Pulmonary artery endothelial cell (primary cell): ENCODE results near the gene EIF3A. TPM values are rescaled to one million over a fixed set of nuclear protein-coding genes. Genes with fewer than 3 reads are reported as not detected.
"Not testable (repeated sequence)": the region's sequence is repeated elsewhere in the genome, so short reads cannot be mapped to it uniquely, and the experiment has no call there.

Experiments used
- DNase-seq: peaks from one replicate; pipeline ENCODE4 v3.0.0-alpha.2; 2011; ENCODE audit warnings: low read depth, low spot score
- total RNA-seq: library from RNA; depleted of rRNA; stranded (reverse); fragments of >200 nt; gene quantifications from 2 replicates; pipeline ENCODE4 v1.2.3, GENCODE V29; 2014

The EIF3A gene, protein sequence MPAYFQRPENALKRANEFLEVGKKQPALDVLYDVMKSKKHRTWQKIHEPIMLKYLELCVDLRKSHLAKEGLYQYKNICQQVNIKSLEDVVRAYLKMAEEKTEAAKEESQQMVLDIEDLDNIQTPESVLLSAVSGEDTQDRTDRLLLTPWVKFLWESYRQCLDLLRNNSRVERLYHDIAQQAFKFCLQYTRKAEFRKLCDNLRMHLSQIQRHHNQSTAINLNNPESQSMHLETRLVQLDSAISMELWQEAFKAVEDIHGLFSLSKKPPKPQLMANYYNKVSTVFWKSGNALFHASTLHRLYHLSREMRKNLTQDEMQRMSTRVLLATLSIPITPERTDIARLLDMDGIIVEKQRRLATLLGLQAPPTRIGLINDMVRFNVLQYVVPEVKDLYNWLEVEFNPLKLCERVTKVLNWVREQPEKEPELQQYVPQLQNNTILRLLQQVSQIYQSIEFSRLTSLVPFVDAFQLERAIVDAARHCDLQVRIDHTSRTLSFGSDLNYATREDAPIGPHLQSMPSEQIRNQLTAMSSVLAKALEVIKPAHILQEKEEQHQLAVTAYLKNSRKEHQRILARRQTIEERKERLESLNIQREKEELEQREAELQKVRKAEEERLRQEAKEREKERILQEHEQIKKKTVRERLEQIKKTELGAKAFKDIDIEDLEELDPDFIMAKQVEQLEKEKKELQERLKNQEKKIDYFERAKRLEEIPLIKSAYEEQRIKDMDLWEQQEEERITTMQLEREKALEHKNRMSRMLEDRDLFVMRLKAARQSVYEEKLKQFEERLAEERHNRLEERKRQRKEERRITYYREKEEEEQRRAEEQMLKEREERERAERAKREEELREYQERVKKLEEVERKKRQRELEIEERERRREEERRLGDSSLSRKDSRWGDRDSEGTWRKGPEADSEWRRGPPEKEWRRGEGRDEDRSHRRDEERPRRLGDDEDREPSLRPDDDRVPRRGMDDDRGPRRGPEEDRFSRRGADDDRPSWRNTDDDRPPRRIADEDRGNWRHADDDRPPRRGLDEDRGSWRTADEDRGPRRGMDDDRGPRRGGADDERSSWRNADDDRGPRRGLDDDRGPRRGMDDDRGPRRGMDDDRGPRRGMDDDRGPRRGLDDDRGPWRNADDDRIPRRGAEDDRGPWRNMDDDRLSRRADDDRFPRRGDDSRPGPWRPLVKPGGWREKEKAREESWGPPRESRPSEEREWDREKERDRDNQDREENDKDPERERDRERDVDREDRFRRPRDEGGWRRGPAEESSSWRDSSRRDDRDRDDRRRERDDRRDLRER (N-terminal part only)
- total RNA-seq, result 121 and 169 TPM in 2 replicates

DNA sequence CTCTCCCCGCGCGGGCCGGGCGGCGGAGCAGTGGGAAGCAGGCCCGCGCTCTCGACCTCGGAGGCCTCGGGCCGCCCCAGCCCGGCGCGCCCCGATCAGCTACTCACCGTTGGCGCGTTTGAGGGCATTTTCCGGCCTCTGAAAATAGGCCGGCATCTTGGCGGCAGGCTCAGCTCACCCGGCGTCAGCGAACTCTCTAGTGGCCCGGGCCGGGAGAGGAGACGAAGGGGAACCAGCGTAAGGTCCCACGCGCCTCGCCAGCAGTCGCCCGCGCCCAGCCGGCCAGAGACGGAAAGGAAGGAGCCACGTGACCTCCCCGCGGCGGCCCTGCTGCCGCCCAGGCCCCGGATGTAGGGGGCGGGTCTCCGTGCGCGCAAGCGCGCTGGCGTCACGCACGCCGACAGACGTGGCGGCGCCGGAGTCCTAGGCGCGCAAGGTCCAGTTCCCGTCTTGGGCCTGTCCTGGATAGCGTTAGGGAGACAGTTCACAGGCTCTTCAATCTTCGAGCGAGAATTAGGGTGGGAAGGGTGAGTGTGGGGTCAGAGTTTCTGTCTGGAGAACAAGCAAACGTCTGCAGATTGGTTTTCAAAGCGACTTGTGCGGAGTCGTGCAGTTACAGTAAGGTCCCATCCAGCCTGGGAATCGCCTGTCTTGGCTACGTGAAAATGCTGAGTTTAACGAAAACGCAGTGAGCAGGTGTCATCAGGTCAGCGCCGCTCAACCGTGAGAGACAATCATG is at the start of gene EIF3A:
EIF3A (minus strand) TSS at position 297 of the 739 bp plus-strand sequence; CDS start at position 156, 141 bp downstream.
- peak; percentile 72 for DNase-seq

DNA sequence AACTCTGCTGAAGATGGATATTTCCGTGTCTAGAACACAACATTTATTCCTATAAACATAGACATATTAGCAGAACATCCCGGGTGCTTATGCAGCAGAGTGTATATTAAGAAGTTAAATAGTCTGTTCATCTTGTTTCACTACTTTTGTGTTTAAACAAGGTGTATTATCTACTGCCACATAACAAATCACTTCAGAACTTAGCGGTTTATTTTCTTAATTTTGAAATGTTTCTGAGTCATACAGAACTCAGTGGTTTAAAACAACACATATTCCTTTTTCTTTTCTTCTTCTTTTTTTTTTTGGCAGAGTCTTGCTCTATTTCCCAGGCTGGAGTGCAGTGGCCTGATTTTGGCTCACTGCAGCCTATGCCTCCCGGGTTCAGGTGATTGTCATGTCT is 49.1 kb upstream of the EIF3A start:
- no peak for DNase-seq

DNA sequence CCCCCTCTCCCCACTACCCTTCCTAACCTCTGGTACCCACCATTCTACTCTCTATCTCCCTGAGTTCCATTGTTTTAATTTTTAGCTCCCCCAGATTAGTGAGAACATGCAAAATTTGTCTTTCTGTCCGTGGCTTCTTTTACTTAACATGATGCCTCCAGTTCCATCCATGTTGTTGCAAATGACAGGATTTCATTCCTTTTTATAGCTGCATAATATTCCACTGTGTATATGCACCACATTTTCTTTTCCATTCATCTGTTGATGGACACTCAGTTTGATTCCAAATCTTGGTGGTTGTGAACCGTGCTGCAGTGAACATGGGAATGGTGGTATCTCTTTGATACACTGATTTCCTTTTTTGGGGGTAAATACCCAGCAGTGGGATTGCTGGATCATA is 45.3 kb upstream of the EIF3A start:
- DNase-seq, result no peak

DNA sequence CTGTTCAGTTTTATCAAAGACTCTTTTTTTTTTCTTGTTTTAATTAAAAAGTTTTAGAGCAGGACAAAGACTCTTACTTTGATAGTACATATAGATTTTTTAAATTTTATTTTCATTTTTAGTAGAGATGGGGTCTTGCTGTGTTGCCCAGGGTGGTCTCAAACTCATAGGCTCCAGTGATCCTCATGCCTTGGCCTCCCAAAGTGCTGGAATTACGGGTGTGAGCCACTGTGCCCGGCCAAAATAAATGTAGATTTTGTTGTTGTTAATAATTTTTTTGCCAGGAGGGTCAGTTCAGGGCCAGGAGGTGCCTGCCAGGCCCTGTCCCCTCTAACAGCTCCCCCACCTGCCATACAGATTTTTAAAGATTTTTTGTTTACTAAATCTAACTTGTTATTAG is 40.3 kb upstream of the EIF3A start:
- no peak for DNase-seq

DNA sequence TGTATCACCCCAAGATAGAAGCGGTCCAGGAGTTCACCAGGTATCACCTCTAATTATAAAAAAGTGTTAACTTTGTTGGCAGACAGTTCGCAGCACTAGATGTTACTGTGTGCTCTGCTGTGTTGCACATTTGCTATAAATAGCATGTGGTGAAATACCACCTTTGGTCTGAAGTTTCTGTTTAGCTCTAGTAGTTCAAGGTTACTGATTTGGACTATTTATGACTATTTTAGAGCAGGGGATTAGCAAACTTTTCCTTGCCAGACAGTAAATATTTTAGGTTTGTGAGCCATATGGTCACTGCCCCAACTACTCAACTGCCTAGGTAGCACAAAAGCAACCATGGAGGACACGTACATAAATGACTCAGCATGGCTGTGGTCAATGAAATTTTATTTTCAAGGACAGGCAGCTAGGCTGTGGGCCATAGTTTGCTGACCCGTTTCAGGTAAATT is 39.8 kb upstream of the EIF3A start:
- no peak for DNase-seq

DNA sequence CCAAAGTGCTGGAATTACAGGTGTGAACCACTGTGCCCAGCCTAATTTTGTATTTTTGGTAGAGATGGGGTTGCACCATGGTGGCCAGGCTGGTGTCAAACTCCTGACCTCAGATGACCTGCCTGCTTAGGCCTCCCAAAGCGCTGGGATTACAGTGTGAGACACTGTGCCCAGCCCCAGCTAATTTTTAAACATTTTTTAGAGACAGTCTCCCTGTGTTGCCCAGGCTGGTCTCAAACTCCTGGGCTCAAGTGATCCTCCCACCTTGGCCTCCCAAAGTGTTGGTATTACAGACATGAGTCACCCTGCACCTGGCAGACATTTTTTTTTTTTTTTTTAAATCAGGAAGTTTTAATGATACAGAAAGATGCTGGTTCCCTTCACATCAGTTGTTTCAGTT is 38.8 kb upstream of the EIF3A start:
- no peak for DNase-seq

DNA sequence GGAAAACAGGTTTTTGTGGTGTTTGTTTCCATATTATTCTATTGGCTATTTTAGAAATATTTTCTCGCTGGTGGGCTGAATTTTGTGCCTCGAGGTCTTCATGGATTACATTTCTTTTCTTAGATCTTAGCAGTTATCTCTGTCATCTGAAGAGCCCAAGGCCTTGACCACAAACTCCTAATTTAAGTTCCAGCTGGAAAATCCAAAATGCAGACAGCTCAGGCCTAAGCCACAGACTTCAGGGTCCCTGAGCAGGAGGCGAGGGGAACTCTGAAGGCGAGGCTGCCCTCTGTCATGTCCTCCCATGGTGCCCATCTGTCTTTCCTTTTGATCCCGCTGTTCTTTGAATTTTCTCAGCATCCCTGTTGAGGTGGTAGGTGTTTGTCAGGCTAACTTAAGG is 37.6 kb upstream of the EIF3A start:
- DNase-seq, result no peak

DNA sequence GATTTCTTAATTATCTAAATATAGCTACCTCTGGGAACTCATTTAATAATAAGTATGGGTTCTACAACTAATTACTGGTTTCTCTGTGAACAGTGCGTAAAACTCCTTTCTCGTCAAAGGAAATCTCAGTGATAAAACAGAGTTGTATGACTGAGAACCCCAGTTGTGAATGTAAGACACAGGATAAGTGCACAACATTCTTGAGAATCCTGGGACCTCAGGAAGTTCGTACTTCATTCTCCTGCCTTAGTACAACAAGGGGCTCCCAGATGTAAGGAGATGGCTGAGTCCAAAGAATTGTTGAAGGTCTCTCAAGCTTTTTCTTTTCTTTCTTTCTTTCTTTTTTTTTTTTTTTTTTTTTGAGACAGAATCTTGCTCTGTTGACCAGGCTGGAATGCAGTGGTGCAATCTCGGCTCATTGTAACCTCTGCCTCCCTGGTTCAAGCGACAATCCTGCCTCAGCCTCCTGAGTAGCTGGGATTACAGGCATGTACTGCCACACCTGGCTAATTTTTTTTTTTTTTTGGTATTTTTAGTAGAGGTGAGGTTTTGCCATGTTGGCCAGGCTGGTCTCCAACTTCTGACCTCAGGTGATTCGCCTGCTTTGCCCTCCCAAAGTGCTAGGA is 35.8 kb upstream of the EIF3A start:
- no peak for DNase-seq

DNA sequence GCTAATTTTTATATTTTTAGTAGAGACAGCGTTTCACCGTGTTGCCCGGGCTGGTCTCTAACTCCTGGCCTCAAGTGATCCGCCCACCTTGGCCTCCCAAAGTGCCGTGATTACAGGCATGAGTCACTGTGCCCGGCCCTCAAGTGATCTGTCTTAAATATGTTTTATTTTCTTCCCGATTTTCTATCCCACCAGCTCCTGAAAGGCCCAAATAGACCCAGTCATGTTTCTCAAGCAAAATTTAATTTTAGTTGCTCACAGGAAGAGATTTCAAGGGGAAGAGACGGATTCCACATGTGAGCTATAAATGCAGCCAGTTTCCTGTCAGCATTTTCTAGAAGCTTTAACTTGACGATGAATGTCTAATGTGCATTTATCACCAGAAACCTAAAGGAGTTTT is 35.3 kb upstream of the EIF3A start:
- no peak for DNase-seq

DNA sequence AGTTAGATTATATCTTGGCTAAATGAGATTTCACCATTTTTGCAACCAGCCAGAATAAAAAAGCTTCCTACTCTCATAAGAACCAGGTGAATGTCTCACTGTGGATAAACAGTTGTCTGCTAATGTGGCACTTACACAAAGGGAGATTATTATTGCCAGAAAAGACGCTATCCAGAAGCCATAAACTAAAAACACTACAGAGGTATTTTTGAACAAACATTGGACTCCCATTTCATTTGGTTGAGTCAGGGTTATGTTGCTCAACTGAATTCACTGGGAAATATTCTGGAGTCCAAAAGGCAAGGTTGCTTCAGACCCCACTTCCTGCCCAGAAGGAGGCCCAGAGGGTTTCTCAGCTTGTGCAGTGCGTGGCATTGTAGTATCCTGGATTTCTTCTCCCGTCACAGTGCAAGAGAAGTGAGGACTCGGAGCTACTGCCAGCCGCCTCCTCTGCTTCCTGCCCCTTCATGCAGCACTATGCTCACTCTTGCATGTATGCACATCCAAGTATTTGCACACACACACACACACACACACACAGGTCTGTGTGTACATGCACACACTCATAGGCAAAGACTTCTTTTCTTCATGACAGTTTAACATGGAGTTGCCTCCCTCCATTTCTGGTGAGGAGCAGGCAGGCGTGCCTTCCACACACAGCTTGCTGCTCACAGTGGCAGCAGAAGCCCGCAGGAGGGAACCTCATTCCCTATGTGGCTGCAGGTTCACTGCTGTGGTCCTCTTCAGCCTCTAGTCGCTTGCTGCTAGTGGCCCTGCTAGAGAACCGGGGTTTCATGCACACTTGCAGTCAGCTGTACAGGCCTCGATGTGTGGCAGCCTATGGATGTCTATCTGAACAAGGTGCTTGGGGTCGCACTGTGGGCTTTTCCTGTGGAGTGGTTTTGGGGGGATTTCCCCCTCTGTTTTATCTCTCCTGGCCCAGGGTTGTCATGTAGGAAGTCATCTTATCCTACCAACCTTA is 33.4 kb upstream of the EIF3A start:
- no peak for DNase-seq

DNA sequence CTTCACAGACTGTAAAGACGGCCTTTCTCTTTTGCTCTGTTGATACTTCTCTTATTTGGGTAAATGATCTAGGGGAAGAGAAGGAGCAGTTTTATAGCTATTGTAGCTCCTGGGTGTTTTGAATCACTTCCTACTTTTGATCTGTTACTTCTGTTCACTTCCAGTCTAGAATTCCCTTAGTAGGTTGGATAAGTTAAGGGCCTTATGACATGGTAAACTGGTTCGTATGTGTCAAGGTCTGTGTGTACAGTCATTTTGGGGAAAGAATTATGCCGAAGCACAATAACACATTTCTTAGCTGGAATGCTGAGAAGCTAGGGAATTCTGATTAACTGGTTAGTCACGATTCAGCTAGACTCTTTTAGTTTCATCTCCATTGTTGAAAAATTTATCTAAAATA is 31.4 kb upstream of the EIF3A start:
- no peak for DNase-seq

DNA sequence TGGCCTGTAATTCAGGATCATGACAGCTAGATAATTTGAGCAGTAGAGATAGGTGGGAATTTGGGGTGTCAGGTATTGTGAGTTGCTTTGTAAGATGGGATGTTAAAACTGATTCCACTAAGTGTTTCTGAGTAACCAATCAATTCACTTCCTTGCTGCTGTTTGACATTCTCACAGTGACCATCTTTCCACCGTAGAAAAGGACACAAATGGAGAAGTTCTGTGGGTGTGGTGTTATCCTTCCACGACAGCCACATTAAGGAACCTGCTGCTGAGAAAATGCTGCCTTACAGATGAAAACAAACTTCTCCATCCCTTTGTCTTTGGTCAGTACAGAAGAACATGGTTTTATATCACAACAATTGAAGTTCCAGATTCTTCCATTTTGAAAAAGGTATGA is 27.2 kb upstream of the EIF3A start:
- not testable (repeated sequence) for DNase-seq

DNA sequence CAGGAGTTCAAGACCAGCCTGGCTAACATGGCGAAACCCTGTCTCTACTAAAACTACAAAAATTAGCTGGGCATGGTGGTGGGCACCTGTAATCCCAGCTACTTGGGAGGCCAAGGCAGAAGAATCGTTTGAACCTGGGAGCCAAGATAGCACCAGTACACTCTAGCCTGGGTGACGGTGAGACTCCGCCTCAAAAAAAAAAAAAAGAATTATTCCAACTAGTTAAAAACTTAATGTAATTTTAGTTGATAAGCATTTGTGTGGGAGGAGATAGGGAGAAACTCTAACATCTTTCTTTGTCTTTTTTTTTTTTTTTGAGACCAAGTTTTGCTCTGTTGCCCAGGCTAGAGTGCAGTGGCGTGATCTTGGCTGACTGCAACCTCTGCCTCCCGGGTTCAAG is 26.5 kb upstream of the EIF3A start:
- not testable (repeated sequence) for DNase-seq

DNA sequence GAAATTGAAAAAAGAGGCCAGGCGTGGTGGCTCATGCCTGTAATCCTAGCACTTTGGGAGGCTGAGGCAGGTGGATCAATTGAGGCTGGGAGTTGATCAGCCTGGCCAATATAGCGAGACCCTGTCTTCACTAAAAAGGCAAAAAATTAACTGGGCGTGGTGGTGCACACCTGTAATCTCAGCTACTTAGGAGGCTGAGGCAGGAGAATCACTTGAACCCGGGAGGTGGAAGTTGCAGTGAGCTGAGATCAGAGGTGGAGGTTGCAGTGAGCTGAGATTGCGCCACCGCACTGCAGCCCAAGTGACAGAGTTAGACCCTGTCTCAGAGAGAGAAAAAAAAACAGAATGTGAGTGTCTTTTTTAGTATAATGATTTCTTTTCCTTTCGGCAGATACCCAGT is 25.3 kb upstream of the EIF3A start:
- DNase-seq, result not testable (repeated sequence)

DNA sequence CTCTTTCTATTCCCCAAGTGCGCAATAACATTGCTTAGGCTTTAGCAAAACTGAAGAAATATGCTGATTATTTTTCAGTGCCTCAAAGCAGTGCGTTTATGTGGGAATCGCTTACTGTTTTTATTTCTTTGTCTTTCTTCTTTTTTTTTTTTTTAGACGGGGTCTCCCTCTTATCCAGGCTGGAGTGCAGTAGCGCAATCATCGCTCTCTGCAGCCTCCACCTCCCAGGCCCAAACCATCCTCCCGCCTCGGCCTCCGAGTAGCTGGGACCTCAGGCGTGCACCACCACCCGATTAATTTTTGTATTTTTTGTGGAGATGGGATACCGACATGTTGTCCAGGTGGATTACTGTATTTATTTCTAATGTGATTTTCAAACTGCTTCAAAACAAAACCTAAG is 24.5 kb upstream of the EIF3A start:
- no peak for DNase-seq

DNA sequence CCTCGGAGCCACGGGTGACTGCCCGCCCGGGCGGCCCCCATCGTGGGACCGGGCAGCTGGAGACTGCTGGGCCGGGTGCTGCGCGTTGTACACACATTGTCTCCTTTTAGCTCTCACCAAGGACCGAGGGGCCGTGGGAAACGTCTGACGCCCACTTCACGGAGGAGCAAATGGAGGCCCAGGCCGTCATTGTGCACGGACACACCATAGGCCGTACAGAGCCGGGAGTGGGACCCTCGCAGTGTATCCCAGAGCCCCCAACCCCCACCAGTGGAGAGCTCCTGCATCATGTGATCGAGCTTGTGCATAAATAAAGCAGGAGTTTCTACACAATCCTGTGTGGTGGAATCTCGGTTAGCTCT is 24.0 kb upstream of the EIF3A start:
- DNase-seq, result no peak

DNA sequence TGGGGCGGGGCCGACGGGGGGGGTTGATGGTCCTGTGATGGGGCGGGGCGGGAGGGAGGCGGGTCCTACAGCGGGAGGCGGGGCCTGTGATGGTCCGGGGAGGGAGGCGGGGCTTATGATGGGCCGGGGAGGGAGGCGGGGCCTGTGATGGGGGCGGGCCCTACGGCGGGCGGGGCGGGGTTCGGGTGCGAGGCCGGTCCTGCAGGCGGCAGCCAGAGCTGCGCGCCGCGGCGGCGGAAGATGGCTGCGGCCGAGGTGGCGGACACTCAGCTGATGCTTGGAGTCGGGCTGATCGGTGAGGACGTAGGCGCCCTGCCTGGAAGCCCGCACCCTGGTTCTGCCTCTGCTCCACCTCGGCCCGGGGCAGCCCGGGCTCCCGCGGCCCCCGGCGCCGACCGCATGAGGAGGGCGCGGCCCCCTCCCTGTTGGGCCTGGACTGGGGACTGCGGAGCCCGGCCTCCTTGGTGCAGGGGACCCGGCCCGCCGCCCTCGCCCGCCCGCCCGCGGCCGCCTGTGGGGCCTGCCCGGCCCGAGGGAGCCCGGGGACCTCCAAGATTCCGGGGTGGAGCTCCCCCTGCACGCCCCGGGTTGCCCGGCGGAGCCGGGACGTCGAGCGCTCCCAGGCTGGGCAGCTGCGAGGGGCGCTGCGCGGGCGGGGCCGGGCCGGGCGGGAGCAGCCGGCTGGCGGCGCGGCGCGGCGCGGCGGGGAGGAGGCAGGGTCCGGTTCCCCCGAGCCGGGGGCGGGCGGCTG is 23.5 kb upstream of the EIF3A start, which contains the start of gene DENND10:
DENND10 (plus strand) TSS at position 211 of the 751 bp plus-strand sequence; CDS start at position 241, 30 bp downstream.
- DNase-seq, result peak; percentile 52

DNA sequence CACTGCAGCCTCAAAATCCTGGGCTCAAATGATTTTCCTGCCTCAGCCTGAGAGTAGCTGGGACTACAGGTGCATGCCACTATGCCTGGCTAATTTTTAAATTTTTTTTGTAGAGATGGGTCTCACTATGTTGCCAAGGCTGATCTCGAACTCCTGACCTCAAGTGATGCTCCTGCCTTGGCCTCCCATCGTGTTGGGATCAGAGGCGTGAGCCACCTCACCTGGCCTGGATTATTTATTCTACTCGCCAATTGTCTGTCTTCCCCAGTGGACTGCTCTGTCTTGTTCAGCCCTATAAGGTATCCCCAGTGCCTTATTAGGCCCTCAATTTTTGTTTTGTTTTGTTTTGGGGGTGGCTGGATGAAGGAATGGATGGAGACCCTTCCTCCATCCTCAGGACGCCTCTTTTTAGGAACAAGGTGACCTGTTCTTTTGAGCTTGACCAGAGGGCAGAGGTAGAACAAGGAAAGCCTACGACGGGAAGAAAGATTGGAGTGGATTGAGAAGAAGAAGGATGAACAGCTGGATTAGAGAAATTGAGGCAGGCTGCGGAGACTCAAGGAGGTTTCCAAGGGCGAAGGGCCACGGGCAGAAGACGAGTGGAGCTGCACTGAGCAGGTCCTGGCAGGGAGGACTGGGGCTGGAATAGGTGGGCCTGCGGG is 22.8 kb upstream of the EIF3A start:
- no peak for DNase-seq
